ENCODE data around the gene PANX2. TPM values are rescaled to one million over a fixed set of nuclear protein-coding genes. Genes with fewer than 3 reads are reported as not detected.

PANX2 gene
- total and polyA plus RNA-seq, 9 of the 15 experiments (the other 6 are each of a cell fraction or from before 2014, with no cell fraction given): 0.01 to 3.9 (median 0.67) TPM; not detected in 1

GRCh38 chr22:50144005-50144614, 26.4 kb upstream of the PANX2 start (continued):
- TF ChIP-seq MGA (IDR thresholded peaks at IDR 0.05) (peak; percentile 62; the same call in 1 of the 2 replicates), L3MBTL2 (IDR thresholded peaks at IDR 0.05) (peak; percentile 76), CHD4 (IDR thresholded peaks at IDR 0.05; ENCODE audit: insufficient read depth, insufficient replicate concordance, low read depth, low read length, poor library complexity, severe bottlenecking) (no peak), RFX1 (IDR thresholded peaks at IDR 0.05) (no peak), NFE2 (IDR thresholded peaks at IDR 0.05; ENCODE audit: low read depth) (no peak), SIN3B (IDR thresholded peaks at IDR 0.05; ENCODE audit: low read depth) (no peak), FOS (IDR thresholded peaks at IDR 0.05; ENCODE audit: extremely low read depth, insufficient read length) (no peak), ZBTB7A (IDR thresholded peaks at IDR 0.05; ENCODE audit: borderline replicate concordance, control insufficient read depth, low read depth, low read length) (peak; percentile 33; the same call in 1 of the 2 replicates), ZNF253 (CRISPR knock-in tag; conservative IDR thresholded peaks at IDR 0.05) (no peak), ZC3H4 (CRISPR knock-in tag; IDR thresholded peaks at IDR 0.05; ENCODE audit: borderline replicate concordance) (no peak), GTF2A2 (tag; IDR thresholded peaks at IDR 0.05) (no peak), FOXJ2 (tag; IDR thresholded peaks at IDR 0.05) (no peak), ZFX (CRISPR knock-in tag; IDR thresholded peaks at IDR 0.05) (no peak), ZNF3 (CRISPR knock-in tag; IDR thresholded peaks at IDR 0.05) (no peak)
- TF ChIP-seq, protein P1, sequence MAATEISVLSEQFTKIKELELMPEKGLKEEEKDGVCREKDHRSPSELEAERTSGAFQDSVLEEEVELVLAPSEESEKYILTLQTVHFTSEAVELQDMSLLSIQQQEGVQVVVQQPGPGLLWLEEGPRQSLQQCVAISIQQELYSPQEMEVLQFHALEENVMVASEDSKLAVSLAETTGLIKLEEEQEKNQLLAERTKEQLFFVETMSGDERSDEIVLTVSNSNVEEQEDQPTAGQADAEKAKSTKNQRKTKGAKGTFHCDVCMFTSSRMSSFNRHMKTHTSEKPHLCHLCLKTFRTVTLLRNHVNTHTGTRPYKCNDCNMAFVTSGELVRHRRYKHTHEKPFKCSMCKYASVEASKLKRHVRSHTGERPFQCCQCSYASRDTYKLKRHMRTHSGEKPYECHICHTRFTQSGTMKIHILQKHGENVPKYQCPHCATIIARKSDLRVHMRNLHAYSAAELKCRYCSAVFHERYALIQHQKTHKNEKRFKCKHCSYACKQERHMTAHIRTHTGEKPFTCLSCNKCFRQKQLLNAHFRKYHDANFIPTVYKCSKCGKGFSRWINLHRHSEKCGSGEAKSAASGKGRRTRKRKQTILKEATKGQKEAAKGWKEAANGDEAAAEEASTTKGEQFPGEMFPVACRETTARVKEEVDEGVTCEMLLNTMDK (IDR thresholded peaks at IDR 0.05; ENCODE audit: borderline replicate concordance, insufficient read depth, low read depth, low read length, poor library complexity, severe bottlenecking): peak; percentile 40
